Activated CD4-positive, CD25-positive, alpha-beta regulatory T cell (primary cell): ENCODE data around the gene PRRG2.
A peak's percentile ranks its signal among the peaks of the same experiment; 100 is the strongest.

ENCODE experiments used
- DNase-seq, 4 experiments: peaks; one replicate each; lab custom pipeline; 2025; lab: John Stamatoyannopoulos, UW

The PRRG2 gene

DNA sequence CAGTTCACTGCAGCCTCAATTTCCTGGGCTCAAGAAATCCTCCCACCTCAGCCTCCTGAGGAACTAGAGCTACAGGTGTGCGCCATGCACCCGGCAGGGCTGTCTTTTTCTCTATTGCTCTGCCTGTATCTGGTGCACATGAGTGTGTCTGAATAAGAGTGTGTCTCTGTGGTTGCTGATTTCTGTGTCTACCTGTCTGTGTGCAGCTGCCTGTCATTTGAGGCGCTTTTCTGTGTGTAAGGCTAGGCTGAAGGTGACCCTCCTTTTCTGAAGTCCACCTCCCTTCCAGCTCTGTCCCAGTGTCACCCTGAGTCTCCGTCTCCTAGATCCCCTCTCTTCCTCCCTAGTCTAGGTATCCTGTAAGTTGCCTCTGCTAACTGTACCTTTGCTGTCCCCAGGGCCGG lies 8.4 kb downstream of the PRRG2 start:
- DNase-seq, result no peak

DNA sequence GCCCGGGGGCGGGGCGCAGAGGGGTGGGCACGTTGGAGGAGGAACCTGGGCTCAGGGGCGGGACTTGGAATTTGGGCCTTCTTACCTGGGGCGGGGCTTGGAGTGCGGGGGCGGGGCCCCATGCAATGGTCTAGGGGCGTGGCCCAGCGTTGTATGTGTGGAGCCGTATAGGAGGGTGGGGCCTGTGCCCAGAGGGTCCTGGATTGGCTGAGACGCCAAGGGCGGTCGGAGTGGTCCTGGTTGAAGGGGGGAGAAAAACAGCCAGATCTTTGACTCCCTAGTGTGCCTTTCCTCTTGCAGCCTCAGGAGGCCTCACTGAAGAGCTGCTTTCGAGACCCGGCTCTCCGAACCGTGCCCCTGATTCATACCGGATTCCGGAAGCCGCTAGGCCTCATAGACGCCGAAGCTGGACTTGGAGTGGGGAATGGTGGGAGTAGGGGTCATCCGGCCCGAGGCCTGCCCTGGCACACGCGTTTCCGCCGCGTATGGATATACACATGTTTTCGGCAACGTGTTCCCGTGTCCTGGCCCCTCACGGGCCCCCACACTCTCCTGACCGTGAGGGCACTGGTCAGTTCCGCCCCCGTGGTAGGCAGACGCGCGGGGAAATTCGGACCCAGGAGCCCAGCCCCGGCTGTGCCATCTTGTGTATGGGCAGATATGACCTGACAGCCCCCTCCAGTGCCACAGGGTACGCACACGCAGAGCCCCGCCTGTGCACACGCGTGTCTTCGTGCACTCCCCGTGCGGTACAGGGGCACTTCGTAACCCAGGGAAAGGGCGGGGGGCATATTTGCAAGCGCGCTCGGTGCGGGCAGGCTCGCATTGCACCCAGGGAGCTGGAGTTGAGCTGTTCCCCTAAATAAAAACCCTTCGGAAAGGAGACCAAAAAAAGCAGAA lies 9.2 kb downstream of the PRRG2 start:
- DNase-seq, result peak; percentile 73 to 87 (median 79)

GRCh38 chr19:49590971-49591730 lies 10.0 kb downstream of the PRRG2 start, which contains the start of gene PRR12:
Gene PRR12 (plus strand): TSS chr19:49591182. CDS start chr19:49591655, 473 bp downstream.
- DNase-seq, result peak; percentile 42 to 64 (median 60)

DNA sequence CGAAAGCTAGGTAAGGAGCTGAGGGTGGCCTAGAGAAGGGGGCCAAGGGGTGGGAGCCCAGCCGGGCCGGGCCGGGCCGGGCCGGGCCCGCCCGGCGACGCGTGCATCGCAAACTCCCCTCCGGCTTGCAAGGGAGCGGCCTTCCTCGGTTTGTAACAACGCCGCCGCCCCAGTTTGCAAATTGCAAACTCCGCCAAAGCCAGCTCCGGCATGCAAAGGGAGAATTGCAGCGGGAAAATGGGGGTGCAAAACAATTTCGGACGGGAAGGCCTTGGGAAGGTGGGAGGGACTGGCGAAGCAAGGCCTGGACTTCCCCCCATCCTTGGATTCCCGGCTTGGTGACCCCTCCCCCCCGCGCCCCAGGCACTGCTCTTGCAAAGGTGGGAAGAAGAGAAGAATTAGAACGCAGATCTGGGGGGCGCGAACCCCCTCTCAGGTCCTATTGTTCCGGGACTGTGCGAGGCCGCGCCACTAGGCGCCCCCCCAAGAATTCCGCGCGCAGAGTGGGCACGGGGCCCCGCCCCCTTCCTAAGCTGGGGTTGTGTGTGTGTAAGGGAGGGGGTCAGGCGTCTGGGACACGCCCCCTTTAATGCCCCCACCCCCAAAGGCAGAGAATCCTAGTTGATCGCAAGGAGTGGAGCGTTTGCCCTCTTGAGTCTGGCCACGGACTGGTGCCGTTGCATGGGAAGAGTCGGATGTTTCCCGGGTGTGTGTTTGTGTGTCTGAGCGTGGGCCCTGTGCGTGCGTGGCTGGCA lies 10.8 kb downstream of the PRRG2 start:
- no peak for DNase-seq

DNA sequence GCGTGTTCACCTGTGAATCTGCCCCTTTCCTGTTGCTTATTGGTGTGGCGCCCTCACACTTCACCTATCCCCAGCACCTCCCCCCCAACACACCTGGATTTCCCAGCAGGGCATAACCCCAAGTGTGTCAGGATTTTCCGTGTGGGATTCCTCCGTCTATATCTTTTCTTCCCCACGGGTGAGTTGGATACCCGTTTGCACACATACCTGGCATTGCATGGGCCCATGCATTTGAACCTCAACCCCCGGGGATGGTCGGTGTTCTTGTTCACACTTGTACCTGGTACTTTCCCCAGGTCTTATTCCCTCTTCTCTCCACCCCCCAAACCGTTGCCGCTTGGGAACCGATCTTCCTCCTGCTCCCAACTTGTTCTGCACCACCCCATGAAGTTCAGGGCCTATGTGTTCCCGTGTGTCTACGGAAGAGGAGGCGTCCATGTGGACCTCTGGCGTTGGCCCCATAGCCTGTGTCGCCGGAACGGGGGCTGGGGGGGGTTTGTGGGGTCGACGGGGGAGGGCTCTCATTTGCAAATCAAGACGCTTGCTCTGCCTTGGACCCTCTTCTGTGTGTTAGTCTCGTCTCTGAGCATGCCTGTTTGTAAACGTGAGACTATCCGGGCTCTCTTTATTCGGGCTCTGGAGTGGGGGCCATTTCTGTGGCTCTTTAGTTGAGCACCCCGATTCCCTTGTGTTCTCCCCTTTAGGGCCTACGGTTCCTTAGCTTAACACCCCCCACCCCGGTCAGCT lies 11.5 kb downstream of the PRRG2 start:
- no peak for DNase-seq

GRCh38 chr19:49593233-49594113 lies 12.4 kb downstream of the PRRG2 start:
- DNase-seq, result peak; percentile 82 to 87 (median 84)

GRCh38 chr19:49594157-49594992 lies 13.3 kb downstream of the PRRG2 start:
- DNase-seq, result no peak

DNA sequence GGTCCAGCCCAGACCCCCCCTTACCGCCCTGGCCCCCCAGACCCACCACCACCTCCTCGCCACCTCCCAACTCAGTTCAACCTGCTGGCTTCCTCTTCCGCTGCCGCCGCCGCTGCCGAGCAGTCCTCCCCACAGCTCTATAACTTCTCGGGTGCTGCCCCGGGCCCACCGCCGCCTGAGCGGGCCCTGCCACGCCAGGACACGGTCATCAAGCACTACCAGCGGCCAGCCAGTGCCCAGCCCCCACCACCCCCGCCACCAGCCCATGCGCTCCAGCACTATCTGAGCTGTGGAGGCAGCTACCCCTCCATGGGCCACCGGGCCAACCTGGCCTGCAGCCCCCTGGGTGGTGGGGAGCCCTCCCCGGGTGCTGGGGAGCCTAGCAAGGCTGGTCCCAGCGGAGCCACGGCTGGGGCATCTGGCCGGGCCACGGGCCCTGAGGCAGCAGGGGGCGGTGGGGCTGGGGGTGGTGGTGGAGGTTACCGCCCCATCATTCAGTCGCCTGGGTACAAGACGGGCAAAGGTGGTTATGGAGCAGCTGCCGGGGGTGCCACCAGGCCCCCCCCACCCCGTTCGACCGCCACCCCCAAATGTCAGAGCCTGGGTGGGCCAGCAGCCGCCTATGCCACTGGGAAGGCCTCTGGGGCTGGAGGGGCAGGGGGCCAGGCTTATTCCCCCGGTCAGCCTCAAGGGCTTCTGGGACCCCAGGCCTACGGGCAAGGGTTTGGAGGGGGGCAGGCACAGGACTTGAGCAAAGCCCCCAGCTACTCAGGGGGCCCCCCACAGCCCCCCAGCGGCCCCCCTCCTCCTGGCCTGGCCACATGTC lies 14.1 kb downstream of the PRRG2 start:
- DNase-seq, result no peak

GRCh38 chr19:49595819-49596404 lies 14.8 kb downstream of the PRRG2 start:
- no peak for DNase-seq

GRCh38 chr19:49596407-49596806 lies 15.3 kb downstream of the PRRG2 start:
- DNase-seq, result no peak

- no peak for DNase-seq
These were observed 16.0 kb downstream of the PRRG2 start for GRCh38 chr19:49596954-49597702.

GRCh38 chr19:49597703-49597974 lies 16.5 kb downstream of the PRRG2 start:
- no peak for DNase-seq

DNA sequence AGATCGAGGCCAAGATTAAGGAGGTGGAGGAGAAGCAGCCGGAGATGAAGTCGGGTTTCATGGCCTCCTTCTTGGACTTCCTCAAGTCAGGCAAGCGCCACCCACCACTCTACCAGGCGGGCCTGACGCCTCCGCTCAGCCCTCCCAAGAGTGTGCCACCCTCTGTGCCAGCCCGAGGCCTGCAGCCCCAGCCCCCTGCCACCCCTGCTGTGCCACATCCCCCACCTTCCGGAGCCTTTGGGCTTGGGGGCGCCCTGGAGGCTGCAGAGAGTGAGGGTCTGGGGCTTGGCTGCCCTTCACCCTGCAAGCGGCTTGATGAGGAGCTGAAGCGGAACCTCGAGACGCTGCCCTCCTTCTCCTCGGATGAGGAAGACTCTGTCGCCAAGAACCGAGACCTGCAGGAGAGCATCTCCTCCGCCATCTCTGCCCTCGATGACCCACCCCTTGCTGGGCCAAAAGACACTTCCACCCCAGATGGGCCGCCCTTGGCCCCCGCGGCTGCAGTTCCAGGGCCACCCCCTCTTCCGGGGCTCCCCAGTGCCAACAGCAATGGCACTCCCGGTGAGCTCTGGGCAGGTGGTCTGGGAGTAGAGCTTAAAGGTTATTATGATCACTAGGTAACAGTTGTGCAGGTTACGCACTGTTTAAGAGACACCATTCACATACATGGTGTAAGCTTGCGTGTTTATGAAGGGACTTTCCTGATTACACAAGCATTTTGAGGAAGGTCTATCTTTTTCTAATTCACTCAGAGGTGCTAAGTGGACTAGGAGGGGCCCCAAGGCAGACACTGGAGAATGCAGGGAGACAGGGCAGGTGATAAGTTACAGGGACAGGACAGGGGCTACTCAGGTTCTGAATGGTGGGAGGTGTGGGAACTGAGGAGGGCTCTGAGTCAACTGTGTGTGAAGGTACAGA lies 18.5 kb downstream of the PRRG2 start:
- DNase-seq, result no peak

GRCh38 chr19:49601482-49602038 lies 20.4 kb downstream of the PRRG2 start:
- DNase-seq, result no peak

GRCh38 chr19:49602806-49603205 lies 21.7 kb downstream of the PRRG2 start:
- no peak for DNase-seq

DNA sequence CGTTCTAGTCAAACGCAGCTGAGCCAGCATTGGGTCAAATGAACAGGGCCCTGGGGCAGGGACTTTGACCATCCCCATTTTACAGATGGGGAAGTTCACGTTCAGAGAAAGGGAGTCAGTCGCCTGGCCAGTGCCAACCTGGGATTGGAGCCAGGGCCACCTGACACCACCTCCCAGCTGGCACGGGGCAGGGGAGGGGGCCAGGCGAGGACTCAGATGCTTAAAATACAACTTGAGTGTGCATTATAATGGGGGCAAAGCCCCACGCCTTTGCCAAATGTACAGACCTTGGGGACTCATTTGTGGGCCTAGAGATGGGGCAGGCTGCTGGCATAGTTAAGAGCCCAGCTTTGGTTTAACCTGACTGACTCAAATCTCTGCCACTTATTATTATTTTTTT lies 24.5 kb downstream of the PRRG2 start:
- DNase-seq, result no peak
